Suppressor macrophage treated with lipopolysaccharide for 1 hour (primary cell): ENCODE results near the gene TMPRSS3.

Experiments
- DNase-seq, 3 donors: peaks; one replicate each; pipeline ENCODE4 v3.0.0-alpha.2; 2020 to 2022

TMPRSS3 gene

DNA sequence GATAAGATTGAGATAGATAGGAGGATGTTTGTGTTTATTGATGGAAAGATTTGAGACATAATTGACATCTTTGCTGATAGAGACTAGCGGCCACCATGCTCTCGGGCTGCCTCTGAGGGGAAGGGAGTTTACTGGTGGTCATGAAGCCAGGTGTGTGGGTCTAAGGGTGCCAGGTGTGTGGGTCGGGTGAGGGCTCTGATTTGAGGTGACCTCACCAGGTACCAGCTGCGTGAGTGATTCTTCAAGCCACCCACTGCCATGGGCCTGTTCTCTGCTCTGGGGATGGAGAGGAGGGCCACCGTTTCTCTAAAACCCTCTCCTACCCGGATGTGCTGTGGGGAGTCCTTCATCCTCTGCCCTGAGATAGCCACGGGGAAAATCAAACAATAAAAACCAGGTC is 11.0 kb upstream of the TMPRSS3 start:
- no peak for DNase-seq

DNA sequence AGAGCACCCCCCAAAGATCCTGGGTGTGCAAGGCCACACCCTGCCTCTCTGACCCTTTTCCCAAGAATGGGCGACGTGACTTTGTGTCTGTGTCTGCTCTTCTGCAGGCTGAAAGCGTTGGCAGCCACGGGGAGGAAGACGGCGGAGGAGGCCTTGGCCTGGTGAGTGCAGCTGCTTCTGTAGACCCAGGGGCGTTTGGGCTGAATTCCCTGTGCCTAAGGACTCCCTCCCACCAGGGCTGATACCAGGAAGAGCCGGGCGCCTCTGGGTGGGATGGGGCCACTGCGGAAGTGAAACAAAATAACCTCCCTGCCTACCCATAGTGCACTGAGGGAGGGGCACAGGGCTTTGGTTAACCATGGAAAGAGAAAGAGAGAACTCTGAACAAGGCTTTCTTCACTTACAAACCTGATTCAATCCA is 10.4 kb upstream of the TMPRSS3 start:
- peak in 2 of 3 donors; percentile 27 to 37 for DNase-seq

DNA sequence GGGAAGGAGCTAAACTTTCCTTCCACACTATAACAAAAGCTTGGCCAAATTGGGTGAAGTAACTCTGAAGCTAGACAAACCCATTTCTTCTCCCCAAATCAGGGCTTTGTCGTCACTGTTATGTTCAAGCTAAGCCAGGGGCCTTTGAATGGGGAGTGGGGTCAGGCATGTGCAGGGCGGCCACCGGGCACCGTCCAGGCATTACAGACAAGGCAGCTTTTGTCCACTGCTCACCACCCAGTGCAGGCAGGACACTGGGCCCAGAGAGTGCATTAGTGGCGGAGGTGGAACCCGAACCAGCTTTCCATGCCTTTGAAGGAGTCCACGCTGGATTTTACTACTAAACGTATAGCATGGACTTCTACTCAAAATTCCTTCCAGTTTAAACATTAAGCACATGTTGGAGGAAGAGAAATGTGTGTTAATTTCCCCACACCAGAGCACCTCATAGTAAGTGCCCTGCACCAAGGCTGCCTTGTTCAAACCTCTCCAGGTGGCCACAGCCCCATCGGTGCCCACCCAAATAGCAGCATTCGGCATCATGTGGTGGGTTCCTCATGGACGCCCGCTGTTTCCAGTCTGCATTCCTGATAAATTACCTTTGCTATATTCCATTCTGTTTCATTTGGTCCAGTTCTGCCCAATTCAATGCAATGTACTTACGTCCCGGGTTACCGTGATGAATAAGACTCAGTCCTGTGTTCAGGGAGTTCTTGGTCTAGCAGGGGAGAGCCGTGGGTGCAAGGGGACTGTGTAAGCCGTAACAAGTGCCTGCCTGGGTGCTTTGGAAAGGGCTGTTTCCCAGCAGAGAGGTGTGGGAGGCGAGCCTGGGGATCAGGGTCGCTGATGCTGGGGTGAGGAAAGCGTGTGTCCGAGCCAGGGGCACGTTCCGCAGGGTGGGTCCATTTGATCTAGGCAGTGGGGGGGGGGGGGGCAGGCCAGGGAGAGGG is 9.5 kb upstream of the TMPRSS3 start:
- no peak for DNase-seq

DNA sequence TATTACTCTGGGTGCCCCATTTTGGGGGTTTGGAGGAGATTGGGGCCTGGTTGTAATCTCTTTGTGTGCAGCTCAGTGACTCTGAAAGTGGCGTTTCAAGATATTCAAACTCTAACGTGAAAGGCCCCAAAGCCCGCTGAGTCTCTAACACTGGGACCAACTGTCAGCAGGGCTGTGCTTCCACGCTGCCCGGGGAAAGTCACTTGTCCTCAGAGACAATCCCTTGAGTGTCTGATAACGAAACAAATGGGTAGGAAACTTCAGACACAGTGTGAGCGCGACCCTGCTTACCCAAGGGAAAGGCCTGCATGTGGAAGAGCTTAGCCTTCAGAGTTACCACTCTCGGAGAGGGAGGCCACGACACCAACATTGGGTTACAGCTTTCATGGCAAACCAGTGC is 8.7 kb upstream of the TMPRSS3 start:
- DNase-seq: no peak

DNA sequence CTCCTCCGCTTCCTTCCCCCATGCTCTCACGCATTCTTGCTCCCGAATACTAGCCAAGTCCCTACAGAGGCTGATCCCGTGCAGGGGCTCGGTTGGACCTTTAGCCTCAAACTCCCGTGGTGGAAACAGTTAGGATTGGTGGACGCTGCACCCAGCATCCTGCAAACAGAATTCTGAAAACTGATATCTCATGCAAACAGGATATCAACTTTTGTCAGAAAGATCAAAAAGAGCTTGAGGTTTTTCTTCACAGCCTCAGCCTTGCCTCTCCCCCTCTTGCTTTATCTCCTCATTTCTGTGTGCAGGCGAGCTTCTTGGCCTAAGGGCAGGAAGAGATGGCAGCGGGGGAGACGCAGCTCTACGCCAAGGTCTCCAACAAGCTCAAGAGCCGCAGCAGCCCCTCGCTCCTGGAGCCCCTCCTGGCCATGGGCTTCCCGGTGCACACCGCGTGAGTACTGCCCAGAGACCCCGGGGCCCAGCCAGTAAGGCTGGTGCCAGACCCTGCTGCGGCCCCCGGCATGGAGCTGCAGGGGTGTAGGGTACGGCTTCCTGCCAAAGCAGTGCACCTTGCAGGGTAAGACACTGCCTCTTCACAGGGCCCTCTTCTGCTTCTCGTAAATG is 7.9 kb upstream of the TMPRSS3 start, which contains the start of gene UBASH3A:
Gene UBASH3A, plus strand, starts transcription at position 292 of the 621 bp plus-strand sequence. Its CDS starts 44 bp downstream, at position 336.
- no peak for DNase-seq

DNA sequence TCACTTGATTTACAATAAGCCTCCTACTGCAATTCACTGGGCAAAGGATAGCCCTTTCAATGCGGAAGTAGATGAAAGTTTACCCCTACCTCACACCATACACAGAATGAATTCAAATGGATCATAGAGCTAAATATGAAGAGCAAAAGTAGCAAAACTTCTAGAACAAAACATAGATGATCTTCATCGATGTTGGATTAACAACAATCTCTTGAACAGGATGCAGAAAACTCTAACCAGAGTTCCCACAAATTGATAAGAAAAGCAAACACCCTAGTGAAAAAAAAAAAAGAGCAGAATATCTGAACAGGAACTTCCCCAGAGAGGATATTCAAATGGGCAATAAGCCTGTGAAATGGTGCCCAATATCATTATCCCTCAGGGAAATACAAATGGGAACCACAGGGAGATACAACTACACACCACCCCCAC is 6.0 kb upstream of the TMPRSS3 start:
- DNase-seq: no peak

DNA sequence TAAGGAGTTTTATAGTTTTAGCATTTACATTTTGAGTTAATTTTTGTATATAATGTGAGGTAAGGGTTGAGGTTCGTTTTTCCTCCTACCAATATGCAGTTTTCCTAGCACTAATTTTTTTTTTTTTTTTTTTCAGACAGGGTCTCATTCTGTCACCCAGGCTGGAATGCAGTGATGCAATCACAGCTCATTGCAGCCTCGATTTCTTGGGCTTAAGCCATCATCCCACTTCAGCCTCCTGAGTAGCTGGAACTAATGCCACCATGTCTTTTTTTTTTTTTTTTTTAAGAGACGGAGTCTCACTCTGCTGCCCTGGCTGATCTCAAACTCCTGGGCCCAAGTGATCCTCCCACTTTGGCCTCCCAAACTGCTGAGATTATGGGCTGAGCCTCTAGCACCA is 5.3 kb upstream of the TMPRSS3 start:
- DNase-seq: no peak

DNA sequence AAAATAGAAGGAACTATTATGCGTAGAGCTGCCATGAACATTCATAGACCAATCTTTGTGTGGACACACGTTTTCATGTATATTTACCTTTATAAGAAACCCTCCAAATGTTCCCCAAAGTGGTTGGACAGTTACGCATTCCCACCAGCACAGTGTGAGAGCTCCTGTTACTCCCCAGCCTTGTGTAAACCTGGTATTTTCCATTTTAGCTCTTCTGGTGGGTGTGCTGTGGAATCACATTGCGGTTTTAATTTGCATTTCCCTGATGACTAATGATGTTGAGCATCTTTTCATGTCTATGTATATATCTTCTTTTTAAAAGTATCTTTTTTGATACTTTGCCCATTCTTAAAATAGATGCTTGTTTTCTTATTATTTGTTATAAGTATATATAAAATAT is 4.7 kb upstream of the TMPRSS3 start:
- DNase-seq: peak in 1 of 3 donors; percentile 29

DNA sequence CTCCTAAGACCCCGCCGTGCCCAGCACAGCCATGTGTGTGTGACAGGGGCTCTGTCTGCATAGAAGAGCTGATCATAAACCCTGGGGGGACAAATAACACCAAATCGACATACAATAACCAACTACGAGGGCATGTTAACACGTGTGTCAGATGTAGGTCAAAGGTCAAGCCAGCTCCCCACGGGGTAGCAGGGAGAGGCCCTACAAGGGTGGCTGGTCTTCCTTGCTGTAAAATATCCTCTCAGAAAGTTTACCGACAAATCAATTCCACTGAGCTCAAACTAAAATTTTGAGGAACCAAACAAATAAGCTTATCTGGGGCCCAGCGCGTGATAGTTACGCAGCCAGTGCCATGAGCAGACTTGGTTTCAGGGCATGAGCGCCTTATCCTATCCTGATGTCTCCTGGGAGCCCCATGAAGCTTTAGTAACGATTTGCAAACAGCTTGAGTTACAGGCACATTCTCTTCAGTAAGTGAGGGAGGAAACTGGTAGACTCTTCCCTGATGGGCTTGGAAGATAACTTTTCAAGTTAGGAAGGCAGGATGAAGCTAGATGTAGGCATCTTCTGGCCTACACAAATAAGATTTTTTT is 2.7 kb upstream of the TMPRSS3 start:
- no peak for DNase-seq

DNA sequence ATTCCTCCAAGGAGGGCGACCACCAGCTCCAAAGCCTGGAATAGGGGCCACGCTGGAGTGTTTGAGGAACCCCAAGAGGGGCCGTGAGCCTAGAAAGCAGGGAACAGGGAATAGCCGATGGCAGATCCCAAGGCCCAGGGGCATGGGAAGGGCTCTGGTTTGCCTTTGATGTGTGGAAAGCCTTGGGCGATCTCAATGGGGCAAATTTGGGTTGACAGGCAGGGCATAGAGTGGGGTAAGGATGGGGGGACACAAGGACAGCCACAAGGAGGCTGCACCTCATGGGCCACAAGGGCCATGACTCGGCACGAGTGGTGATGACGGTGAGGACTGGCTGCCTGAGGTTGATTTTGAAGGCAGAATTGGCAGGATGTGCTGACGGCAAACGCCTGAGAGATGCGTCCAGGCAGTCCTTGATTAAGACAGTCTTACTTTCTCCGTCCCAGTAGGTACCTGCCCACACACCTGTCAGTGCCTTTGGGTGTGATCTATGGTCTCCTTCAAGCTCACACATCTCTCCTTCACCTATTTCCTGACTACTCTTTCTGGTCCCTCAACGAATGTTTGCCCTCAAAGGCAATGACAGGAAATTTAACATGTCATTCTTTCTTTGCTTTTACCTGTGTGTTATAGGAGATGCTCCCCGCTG is 2.0 kb upstream of the TMPRSS3 start:
- DNase-seq: no peak

DNA sequence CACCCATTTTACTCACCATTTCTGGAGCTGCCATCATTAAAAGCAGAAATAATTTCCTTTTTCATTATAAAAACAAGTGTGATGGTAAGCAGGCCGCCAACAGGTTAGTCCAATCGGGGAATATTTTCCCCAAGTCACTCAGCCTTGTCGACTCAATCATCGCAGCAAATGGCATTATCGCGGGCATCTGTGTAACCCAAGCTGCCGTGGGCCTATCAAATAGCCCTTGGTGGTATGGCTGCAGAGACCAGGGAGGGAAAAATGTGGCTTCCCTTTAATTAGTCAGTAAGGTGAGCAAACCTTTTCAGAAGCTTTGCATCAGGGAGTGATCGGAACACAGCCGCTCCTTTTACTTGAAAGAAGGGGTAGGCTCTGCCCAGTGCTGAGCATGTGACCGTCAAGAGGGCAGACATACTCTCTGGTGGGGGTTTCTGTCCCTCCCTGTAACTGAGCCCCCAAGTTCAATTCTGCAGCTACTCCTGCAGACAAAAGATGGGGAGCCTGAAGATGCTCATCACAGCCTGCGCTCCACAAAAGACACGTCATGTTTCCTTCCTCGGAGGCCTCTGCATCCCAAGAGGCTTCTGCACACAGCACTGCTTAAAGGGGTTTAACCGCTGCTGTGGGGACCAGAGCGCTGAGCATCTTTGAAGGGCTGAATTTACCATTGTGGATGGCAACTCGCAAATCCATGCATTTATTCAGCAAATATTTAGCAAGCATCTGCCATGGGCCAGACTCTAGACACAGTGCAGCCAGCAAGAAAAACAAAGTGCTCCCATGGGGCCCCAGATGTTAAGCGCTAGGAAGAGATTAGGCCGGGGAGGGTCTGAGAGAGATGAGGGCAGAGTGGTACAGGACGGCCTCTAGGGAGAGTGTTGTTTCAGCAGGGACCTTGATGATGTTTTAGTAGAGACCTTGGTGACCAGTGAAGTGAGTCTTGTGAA is 1.2 kb upstream of the TMPRSS3 start:
- no peak for DNase-seq

DNA sequence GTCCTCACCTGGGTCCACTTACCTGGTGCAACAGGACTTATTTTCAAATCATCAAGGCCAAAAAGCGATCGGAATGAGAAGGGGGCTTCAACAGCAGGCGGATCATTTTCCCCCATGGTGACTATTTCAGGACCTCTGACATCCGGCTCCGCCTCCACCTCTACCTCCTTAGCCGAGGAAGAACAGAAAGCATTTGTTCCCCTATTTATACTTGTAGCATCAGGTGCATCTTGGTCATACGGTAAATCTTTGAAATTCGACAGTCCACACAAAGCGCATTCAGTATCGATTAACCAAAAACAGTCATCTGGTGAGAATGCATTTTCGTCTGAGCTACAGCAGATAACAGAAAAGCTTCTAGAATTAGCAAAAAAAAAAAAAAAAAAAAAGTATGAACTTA is 550 bp downstream of the TMPRSS3 start:
- no peak for DNase-seq

DNA sequence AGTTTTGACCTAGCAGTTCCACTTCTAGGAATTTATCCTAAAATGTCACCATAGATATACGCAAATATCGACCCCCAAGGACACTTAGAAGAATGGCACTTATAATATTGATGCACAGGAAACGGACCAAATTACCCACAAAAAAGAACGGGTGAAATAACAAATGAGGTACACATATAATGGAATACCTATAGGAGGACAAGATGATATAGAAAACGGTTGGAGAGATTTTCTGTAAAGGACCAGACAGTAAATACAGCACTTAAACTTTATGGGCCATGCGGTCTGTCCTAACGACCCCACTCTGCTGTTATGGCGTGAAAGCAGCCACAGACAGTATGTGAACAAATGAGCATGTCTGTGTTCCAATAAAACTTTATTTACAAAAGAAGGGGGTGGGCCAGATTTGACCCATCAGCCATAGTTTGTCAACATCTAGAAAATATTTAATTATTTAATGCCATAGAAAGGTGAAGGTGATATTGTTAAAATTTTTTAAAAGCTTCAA is 2.4 kb downstream of the TMPRSS3 start:
- no peak for DNase-seq

DNA sequence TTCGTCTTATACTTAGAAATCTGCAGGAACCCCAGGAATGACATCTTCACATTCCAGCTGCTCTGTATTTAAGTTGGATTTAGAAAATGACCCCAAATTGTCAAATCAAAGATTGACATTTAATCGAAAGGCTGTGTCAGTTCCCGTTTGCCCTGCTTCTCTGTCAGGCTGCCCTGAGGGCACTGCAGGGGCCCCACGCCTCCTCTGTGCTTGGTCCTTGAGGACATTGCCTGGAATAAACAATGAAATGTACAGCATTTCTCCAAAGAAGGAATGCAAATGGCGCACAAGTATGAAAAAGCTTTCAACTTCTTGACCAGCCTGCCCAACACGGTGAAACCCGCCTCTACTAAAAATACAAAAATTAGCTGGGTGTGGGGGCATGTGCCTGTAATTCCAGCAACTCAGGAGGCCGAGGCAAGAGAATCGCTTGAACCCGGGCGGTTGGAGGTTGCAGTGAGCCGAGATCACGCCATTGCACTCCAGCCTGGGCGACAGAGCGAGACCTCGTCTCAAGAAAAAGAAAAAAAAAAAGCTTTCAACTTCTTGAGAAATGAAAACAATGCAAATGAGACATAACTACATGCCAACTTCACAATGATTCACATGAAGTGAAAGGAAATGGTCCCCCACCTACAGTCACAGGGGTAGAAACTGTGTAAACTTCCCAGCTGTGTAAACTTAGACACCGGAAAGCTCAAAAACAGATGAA is 3.0 kb downstream of the TMPRSS3 start:
- DNase-seq: no peak

DNA sequence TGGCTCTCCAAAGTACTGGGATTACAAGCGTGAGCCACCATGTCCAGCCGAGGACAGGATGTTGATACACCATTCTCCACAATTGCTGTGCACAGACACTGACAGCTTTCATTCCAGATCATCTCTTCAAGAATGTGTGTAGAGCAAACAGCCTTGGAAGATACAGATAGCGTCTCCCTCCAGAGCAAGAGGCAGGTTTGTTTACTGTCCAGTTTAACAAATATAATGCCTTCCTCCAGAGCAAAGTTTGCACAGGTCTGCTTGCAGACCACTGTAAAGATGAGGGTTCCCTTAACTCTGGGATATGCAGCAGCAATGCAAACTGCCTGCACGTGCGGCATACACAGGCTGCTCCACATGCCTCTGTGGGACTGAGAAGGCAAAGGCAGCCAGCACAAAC is 4.6 kb downstream of the TMPRSS3 start:
- no peak for DNase-seq

DNA sequence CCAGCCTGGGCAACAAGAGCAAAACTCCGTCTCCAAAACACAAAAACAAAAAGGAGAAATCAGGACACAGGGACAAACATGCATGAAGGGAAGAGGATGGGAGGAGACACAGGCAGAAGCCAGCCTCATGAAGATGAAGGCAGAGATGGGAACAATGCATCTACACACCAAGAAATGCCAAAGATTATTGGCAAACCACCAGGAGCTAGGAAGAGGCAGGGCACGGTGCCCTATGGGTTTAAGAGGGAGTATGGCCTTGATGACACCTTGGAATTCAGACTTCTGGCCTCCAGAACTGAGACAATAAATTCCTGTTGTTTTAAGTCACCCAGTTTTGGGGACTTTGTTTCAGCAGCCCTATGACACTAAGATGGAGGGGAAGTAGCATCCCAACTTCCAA is 5.2 kb downstream of the TMPRSS3 start:
- DNase-seq: no peak

DNA sequence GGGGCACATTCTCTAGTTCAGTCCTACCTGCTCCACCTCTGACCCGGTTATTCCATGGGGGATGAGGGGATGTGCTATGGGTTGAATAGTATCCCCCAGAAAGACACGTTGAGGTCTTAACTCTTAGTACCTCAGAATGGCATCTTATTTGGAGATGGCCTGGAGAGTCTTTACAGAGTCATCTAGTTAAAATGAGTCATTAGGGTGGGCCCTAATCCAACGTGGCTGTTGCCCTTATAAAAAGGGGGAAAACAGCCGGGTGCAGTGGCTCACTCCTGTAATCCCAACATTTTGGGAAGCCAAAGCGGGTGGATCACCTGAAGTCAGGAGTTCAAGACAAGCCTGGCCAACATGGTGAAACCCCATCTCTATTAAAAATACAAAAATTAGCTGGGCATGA is 5.7 kb downstream of the TMPRSS3 start:
- DNase-seq: no peak

DNA sequence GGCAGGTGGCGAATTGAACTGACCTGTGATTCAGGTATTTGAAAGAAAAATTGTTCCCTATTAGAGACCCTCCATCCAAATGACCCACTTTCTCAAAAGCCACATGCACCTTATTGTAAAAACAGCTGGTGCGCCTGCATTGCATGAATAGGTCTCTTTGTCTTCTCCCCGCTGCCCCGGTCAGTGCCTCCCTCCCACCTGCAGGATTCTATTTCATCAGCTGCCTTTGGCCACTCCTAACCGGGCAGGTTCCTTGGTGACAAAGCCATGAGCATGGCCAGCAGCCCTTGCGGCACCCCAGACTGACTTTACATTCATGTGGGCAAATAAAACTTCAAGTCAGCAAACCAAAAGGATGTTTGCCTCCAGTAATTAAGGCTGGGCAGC is 6.4 kb downstream of the TMPRSS3 start:
- no peak for DNase-seq

DNA sequence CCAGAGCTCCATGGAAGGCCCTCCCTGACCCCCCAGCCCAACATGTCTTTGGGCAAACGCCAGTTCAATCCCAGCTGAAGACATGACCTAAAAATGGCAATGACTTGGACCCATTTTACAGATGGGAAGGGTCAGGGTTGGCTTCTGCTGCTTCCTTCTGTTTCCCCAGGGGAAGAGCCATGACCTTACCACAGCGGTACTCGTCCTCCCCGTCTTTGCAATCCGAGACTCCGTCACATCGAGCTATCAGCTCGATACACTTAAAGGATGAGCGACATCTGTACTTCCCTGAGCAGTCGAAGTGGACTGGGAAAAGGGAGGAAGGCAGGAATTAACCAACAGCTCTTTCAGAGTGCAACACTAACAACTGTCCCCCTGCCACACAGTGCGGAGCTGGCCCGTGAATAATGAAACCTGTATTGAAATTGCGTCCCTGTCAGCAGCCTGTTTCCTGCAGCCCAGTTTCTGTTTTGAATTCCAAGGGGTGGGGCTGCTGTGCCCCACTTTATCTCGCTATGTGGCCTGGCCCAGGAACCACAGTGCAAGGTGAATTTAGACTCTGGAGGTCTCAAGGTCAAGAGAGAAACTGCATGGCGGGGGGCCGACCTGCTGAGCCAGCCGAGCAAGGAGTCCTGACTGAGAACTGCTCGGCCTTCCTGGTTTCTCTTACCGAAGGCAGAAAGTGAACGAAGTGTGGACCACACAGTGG is 7.0 kb downstream of the TMPRSS3 start:
- DNase-seq: no peak

DNA sequence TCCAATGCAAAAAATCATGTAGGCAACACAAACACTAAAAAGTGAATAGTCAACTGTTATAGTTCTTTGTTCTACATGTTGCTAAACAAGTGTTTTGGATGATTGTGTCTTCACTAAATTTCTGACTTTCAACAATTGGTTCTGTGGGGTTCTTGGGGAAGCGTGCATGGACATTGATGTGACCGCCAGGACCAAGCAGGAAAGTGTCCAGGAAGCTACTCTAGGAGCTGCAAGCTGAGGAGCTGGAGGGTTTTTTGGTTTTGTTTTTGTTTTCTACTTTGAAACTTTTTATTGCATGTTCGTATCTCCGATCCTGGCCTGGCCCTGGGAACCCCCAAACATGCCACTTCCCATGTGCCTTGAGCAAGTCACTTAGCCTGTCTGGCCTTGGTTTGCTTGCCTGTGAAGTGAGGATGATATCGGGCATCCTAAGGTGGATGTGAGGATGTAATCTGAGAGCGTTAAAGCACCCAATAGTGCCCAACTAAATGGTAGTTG is 8.0 kb downstream of the TMPRSS3 start:
- DNase-seq: no peak
